Measurements from ENCODE around the gene VPS39. TPM values are rescaled to one million over a fixed set of nuclear protein-coding genes. Genes with fewer than 3 reads are reported as not detected.

The VPS39 gene
- total RNA-seq, 1 donor from 2014 or later = 53.6 TPM

GRCh38 chr15:42131826-42132806, 76.0 kb downstream of the VPS39 start:
- no peak for DNase-seq (ENCODE audit: extremely low read depth, low read depth, low spot score)

GRCh38 chr15:42131006-42131405, 77.1 kb downstream of the VPS39 start:
- no peak for DNase-seq (ENCODE audit: extremely low read depth, low read depth, low spot score)

GRCh38 chr15:42130246-42130986, 77.7 kb downstream of the VPS39 start:
- DNase-seq (ENCODE audit: extremely low read depth, low read depth, low spot score) = no peak

GRCh38 chr15:42129364-42129763, 78.7 kb downstream of the VPS39 start:
- no peak for DNase-seq (ENCODE audit: extremely low read depth, low read depth, low spot score)

GRCh38 chr15:42128476-42128875, 79.6 kb downstream of the VPS39 start:
- DNase-seq (ENCODE audit: extremely low read depth, low read depth, low spot score) = no peak

GRCh38 chr15:42123546-42123945, 84.6 kb downstream of the VPS39 start:
- DNase-seq (ENCODE audit: extremely low read depth, low read depth, low spot score) = no peak

- DNase-seq (ENCODE audit: extremely low read depth, low read depth, low spot score) = no peak
Measured at GRCh38 chr15:42121682-42122081, 86.4 kb downstream of the VPS39 start.

GRCh38 chr15:42121021-42121420, 87.1 kb downstream of the VPS39 start:
- no peak for DNase-seq (ENCODE audit: extremely low read depth, low read depth, low spot score)

GRCh38 chr15:42120285-42120684, 87.8 kb downstream of the VPS39 start:
- no peak for DNase-seq (ENCODE audit: extremely low read depth, low read depth, low spot score)

GRCh38 chr15:42119446-42119760, 88.7 kb downstream of the VPS39 start:
- no peak for DNase-seq (ENCODE audit: extremely low read depth, low read depth, low spot score)

- no peak for DNase-seq (ENCODE audit: extremely low read depth, low read depth, low spot score)
Measured at GRCh38 chr15:42118650-42119445, 89.3 kb downstream of the VPS39 start.

GRCh38 chr15:42111924-42112323, 96.2 kb downstream of the VPS39 start:
- DNase-seq (ENCODE audit: extremely low read depth, low read depth, low spot score) = no peak

- DNase-seq (ENCODE audit: extremely low read depth, low read depth, low spot score) = no peak
Measured at GRCh38 chr15:42110367-42110766, 97.7 kb downstream of the VPS39 start.

GRCh38 chr15:42108806-42109205, 99.3 kb downstream of the VPS39 start:
- no peak for DNase-seq (ENCODE audit: extremely low read depth, low read depth, low spot score)

Other genes starting within 250 kb of the VPS39 start
- 170 and 236 TPM in 2 replicates for gene EHD4, start 235.7 kb downstream of the VPS39 start, total RNA-seq
- not detected in 2 replicates for gene PLA2G4E, start 187.3 kb downstream of the VPS39 start, total RNA-seq
- gene PLA2G4D, start 113.7 kb downstream of the VPS39 start, total RNA-seq = not detected in 2 replicates
- not detected in 2 replicates for gene PLA2G4F, start 51.7 kb downstream of the VPS39 start, total RNA-seq
- 12.1 and 14.1 TPM in 2 replicates for gene GANC, start 64.9 kb upstream of the VPS39 start, total RNA-seq
- gene TMEM87A, start 65.1 kb upstream of the VPS39 start, total RNA-seq = 25.8 and 27.7 TPM in 2 replicates
- gene CAPN3, start 151.2 kb upstream of the VPS39 start, total RNA-seq = 4.1 TPM in 1 of 2 replicates, not detected in the other